Spinal cord (tissue), 10 donors: ENCODE data around the gene PSMF1. TPM values are rescaled to one million over a fixed set of nuclear protein-coding genes. Genes with fewer than 3 reads are reported as not detected.
A peak's percentile ranks its signal among the peaks of the same experiment; 100 is the strongest.

Experiments used
- DNase-seq, 6 donors: peaks; one replicate each; pipeline versions ENCODE4 v3.0.0 to v3.0.0-alpha.2; 2013 to 2015; ENCODE audit warnings: low spot score in 6 of 6, low read depth in 4 of 6
- H3K27ac ChIP-seq: one replicate; pipeline ENCODE4 v1.5.1; 2013; ENCODE audit warnings: low read depth, low read length, control low read depth
- H3K27me3 ChIP-seq: one replicate; pipeline ENCODE4 v1.6.1; 2013; ENCODE audit warnings: low read length; ENCODE audit not compliant: control insufficient read depth, insufficient read depth
- H3K36me3 ChIP-seq: one replicate; pipeline ENCODE4 v1.6.1; 2013; ENCODE audit warnings: low read length; ENCODE audit not compliant: control insufficient read depth, insufficient read depth
- H3K4me1 ChIP-seq: one replicate; pipeline ENCODE4 v1.6.1; 2013; ENCODE audit warnings: low read length; ENCODE audit not compliant: control insufficient read depth, insufficient read depth
- H3K4me3 ChIP-seq: one replicate; pipeline ENCODE4 v1.5.1; 2013; ENCODE audit warnings: low read depth, low read length, control low read depth
- H3K9me3 ChIP-seq: one replicate; pipeline ENCODE4 v1.6.1; 2013; ENCODE audit warnings: low read length; ENCODE audit not compliant: control insufficient read depth, insufficient read depth
- WGBS: methylation state at CpG from one replicate; pipeline ENCODE4 v1.1.5; 2013; ENCODE audit warnings: missing lambda C conversion rate; ENCODE audit not compliant: insufficient coverage; 5-methylcytosine and 5-hydroxymethylcytosine counted together
- polyA plus RNA-seq, 2 donors: library from polyadenylated mRNA; unstranded; fragments of 120-200 nt; gene quantifications; one replicate each; pipeline ENCODE4 v1.2.1, GENCODE V29; 2013; ENCODE audit not compliant: insufficient read length in 2 of 2
- total RNA-seq, 2 donors: library from RNA; depleted of rRNA in 1 of 2; stranded (reverse); fragments of 120-200 nt in 1 of 2; fragments of >200 nt in 1 of 2; gene quantifications; one replicate each; pipeline versions ENCODE4 v1.2.3 to v1.2.4, GENCODE V29; 2013 to 2014
- donor health status: healthy.

PSMF1 gene
- total and polyA plus RNA-seq, 4 donors = 41.8 to 156 (median 98.3) TPM

GRCh38 chr20:1119524-1119923, 1.1 kb downstream of the PSMF1 start:
- no peaks in the 10 kb centered on the region for H3K9me3 ChIP-seq
- no peaks in the 10 kb centered on the region for H3K36me3 ChIP-seq
- no peak for DNase-seq
- H3K4me1 ChIP-seq = peaks cover 18% of the 10 kb centered on the region
- no peak overlapping the region for H3K27ac ChIP-seq
- H3K4me3 ChIP-seq = peak overlapping the region; percentile 76
- no peaks in the 10 kb centered on the region for H3K27me3 ChIP-seq
- 53% methylated on average over 2 of the region's 3 CpGs for WGBS

GRCh38 chr20:1121429-1121828, 3.0 kb downstream of the PSMF1 start:
- WGBS = no CpG with 5 or more reads among the region's 1 CpG
- peak in 1 of 6 donors; percentile 44 for DNase-seq
- Histone ChIP-seq H3K36me3 (peaks cover 10% of the 10 kb centered on the region), H3K27ac (no peak overlapping the region), H3K4me3 (no peak overlapping the region), H3K27me3 (no peaks in the 10 kb centered on the region), H3K9me3 (no peaks in the 10 kb centered on the region), H3K4me1 (peaks cover 18% of the 10 kb centered on the region)

- no peaks in the 10 kb centered on the region for H3K9me3 ChIP-seq
- H3K27ac ChIP-seq = no peak overlapping the region
- peak in 1 of 6 donors; percentile 11 for DNase-seq
- H3K4me3 ChIP-seq = no peak overlapping the region
- peaks cover 19% of the 10 kb centered on the region for H3K36me3 ChIP-seq
- peaks cover 18% of the 10 kb centered on the region for H3K4me1 ChIP-seq
- WGBS = 61% methylated on average over 6 of the region's 12 CpGs
- H3K27me3 ChIP-seq = no peaks in the 10 kb centered on the region
These were observed 4.2 kb downstream of the PSMF1 start for GRCh38 chr20:1122388-1123315.

DNA sequence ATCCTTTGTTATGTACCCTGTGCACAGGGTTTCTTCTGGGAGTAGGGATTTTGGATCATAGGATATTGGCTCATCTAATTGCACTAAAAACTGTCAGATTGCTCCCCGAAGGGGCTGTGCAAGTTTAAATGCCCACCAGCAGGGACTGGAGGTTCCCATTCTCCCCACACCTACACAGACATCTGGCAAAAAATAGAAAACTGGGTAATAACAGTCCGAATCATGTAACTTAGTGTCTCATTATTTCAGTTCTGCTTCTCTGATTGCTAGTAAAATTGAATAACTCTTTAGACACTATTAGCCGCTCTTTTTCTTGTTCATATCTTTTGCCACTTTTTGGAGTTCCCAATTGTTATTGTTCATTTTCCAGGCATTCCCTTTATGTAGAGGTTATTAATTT, 5.3 kb downstream of the PSMF1 start:
- Histone ChIP-seq H3K9me3 (no peaks in the 10 kb centered on the region), H3K36me3 (peaks cover 21% of the 10 kb centered on the region), H3K27me3 (no peaks in the 10 kb centered on the region), H3K4me3 (no peak overlapping the region), H3K4me1 (peaks cover 18% of the 10 kb centered on the region), H3K27ac (no peak overlapping the region)
- WGBS = no CpG with 5 or more reads among the region's 3 CpGs
- peak in 1 of 6 donors; percentile 1 for DNase-seq

- Histone ChIP-seq H3K27ac (no peak overlapping the region), H3K4me1 (peaks cover 12% of the 10 kb centered on the region), H3K27me3 (no peaks in the 10 kb centered on the region), H3K36me3 (peaks cover 28% of the 10 kb centered on the region), H3K9me3 (no peaks in the 10 kb centered on the region), H3K4me3 (no peak overlapping the region)
- peak in 1 of 6 donors; percentile 25 for DNase-seq
- WGBS = no CpG with 5 or more reads among the region's 3 CpGs
These were observed 6.0 kb downstream of the PSMF1 start for GRCh38 chr20:1124421-1124820.

DNA sequence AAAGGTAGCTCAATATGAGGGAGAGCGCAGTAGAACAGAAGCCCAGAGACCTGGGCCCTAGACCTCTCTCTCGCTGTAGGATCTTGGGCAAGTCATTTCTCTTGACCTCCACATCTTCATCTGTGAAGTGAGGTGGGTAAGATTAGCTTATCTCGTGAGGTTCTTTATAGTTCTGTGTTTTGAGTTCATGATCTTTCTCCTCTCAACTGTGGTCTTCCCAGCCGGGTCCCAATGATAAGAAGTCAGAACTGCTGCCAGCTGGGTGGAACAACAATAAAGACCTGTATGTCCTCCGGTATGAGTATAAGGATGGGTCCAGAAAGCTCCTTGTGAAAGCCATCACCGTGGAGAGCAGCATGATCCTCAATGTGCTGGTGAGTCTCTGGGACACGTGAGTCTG, 6.9 kb downstream of the PSMF1 start:
- H3K9me3 ChIP-seq = no peaks in the 10 kb centered on the region
- peaks cover 31% of the 10 kb centered on the region for H3K36me3 ChIP-seq
- no peak for DNase-seq
- H3K27me3 ChIP-seq = no peaks in the 10 kb centered on the region
- no peak overlapping the region for H3K27ac ChIP-seq
- WGBS = 93% methylated on average over 3 of the region's 7 CpGs
- no peak overlapping the region for H3K4me3 ChIP-seq
- H3K4me1 ChIP-seq = peaks cover 7% of the 10 kb centered on the region

- no CpG with 5 or more reads among the region's 1 CpG for WGBS
- Histone ChIP-seq H3K4me3 (no peak overlapping the region), H3K4me1 (no peaks in the 10 kb centered on the region), H3K27ac (no peak overlapping the region), H3K9me3 (no peaks in the 10 kb centered on the region), H3K27me3 (no peaks in the 10 kb centered on the region), H3K36me3 (peaks cover 43% of the 10 kb centered on the region)
- no peak for DNase-seq
These were observed 9.4 kb downstream of the PSMF1 start for GRCh38 chr20:1127840-1128239.

- WGBS = 93% methylated on average over 3 of the region's 4 CpGs
- Histone ChIP-seq H3K9me3 (no peaks in the 10 kb centered on the region), H3K4me1 (no peaks in the 10 kb centered on the region), H3K27me3 (no peaks in the 10 kb centered on the region), H3K36me3 (peaks cover 52% of the 10 kb centered on the region), H3K4me3 (no peak overlapping the region), H3K27ac (no peak overlapping the region)
- no peak for DNase-seq
These were observed 11.8 kb downstream of the PSMF1 start for GRCh38 chr20:1130058-1130694.

DNA sequence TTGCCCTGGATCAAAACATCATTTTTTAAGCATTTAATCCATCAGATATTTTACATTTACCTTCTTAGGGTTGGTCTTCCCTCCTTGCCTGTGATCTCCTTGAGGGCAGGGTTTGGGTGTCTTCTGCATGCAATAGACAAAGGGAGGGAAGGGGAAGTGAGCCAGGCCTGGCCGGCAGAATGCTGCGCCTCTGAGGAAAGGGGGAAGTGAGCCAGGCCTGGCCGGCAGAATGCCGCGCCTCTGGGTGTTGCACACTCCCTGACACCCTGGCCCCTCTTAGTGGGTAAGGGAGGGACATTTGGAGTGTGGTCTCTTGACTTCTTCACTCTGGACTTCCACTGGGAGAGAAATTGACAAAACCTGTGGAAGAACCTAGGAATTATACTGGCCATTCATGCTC, 12.4 kb downstream of the PSMF1 start:
- WGBS = 61% methylated on average over 5 of the region's 5 CpGs
- H3K27me3 ChIP-seq = no peaks in the 10 kb centered on the region
- no peak overlapping the region for H3K4me3 ChIP-seq
- no peaks in the 10 kb centered on the region for H3K4me1 ChIP-seq
- H3K27ac ChIP-seq = no peak overlapping the region
- H3K9me3 ChIP-seq = no peaks in the 10 kb centered on the region
- H3K36me3 ChIP-seq = peaks cover 52% of the 10 kb centered on the region
- DNase-seq = no peak
